ENCODE measurements around the gene IP6K2. TPM values are rescaled to one million over a fixed set of nuclear protein-coding genes. Genes with fewer than 3 reads are reported as not detected.
A peak's percentile ranks its signal among the peaks of the same experiment; 100 is the strongest.

The IP6K2 gene
- total RNA-seq, 4 donors from 2014 or later: 16.9 to 31.8 (median 22.0) TPM

- Histone ChIP-seq H3K4me1 (peaks cover 5 to 21% of the 10 kb centered on the region in 2 donors), H3K27ac (peak overlapping the region in 2 of 4 donors; percentile 27 to 28), H3K36me3 (no peaks in the 10 kb centered on the region), H3K9me3 (no peaks in the 10 kb centered on the region), H3K4me3 (peak overlapping the region; percentile 41 to 61 (median 42)), H3K27me3 (peaks cover 26 to 35% (median 35%) of the 10 kb centered on the region in 3 donors)
- DNase-seq (peak; percentile 32 to 69), ATAC-seq (peak; percentile 58 to 70)
- in situ Hi-C loops (cut with MboI; ENCODE audit: low sequenced_read_pairs in 4 of 4) (no loop called here), intact Hi-C loops (cut with DNase I; ENCODE audit: low total_unique reads) (no loop called here)
- TF ChIP-seq CTCF (IDR thresholded peaks at IDR 0.05 in 4 of 5, conservative IDR thresholded peaks at IDR 0.05 in 1 of 5): peak in 4 of 5 experiments; percentile 13 to 47 (median 32)
- no peak for TF ChIP-seq POLR2A (IDR thresholded peaks at IDR 0.05)
Observed at GRCh38 chr3:48663489-48664312, 53.3 kb downstream of the IP6K2 start.

- in situ Hi-C loops (cut with MboI; ENCODE audit: low sequenced_read_pairs in 4 of 4) (no loop called here), intact Hi-C loops (cut with DNase I; ENCODE audit: low total_unique reads) (no loop called here)
- Histone ChIP-seq H3K4me3 (peak within 1 kb of the TSS; percentile 41 to 61 (median 42)), H3K27ac (peak within 1 kb of the TSS in 2 of 4 donors; percentile 27 to 28), H3K27me3 (peaks cover 26 to 35% (median 35%) of the 10 kb centered on the region in 3 donors), H3K36me3 (no peaks in the 10 kb centered on the region), H3K9me3 (no peaks in the 10 kb centered on the region), H3K4me1 (peaks cover 5 to 21% of the 10 kb centered on the region in 2 donors)
- ATAC-seq (peak in 1 of 2 donors; percentile 30), DNase-seq (no peak)
- TF ChIP-seq POLR2A (IDR thresholded peaks at IDR 0.05) (no peak), CTCF (IDR thresholded peaks at IDR 0.05 in 4 of 5, conservative IDR thresholded peaks at IDR 0.05 in 1 of 5) (no peak)
Observed at GRCh38 chr3:48662753-48663488, 54.1 kb downstream of the IP6K2 start, which contains the start of gene CELSR3. Gene CELSR3, minus strand, starts transcription at chr3:48662886. Its CDS starts 252 bp downstream, at chr3:48662634.

- Histone ChIP-seq H3K36me3 (no peaks in the 10 kb centered on the region), H3K27ac (no peak overlapping the region), H3K4me3 (no peak overlapping the region), H3K4me1 (peaks cover 5 to 21% of the 10 kb centered on the region in 2 donors), H3K9me3 (no peaks in the 10 kb centered on the region), H3K27me3 (peaks cover 26 to 35% (median 35%) of the 10 kb centered on the region in 3 donors)
- DNase-seq: no peak
- no peak for ATAC-seq
- in situ Hi-C loops (cut with MboI; ENCODE audit: low sequenced_read_pairs in 4 of 4) (no loop called here), intact Hi-C loops (cut with DNase I; ENCODE audit: low total_unique reads) (no loop called here)
- TF ChIP-seq POLR2A (IDR thresholded peaks at IDR 0.05): no peak
- TF ChIP-seq CTCF (IDR thresholded peaks at IDR 0.05 in 4 of 5, conservative IDR thresholded peaks at IDR 0.05 in 1 of 5): no peak
Observed at GRCh38 chr3:48662145-48662752, 54.8 kb downstream of the IP6K2 start.

GRCh38 chr3:48661501-48662144 is 55.4 kb downstream of the IP6K2 start:
- intact Hi-C loops (cut with DNase I; ENCODE audit: low total_unique reads): no loop called here
- H3K27me3 ChIP-seq: peaks cover 26 to 35% (median 35%) of the 10 kb centered on the region in 3 donors
- in situ Hi-C loops (cut with MboI; ENCODE audit: low sequenced_read_pairs in 4 of 4): no loop called here

More at GRCh38 chr3:48661501-48662144, 55.4 kb downstream of the IP6K2 start:
- H3K36me3 ChIP-seq: no peaks in the 10 kb centered on the region
- peak in 1 of 2 donors; percentile 24 for DNase-seq
- peak in 1 of 2 donors; percentile 54 for ATAC-seq
- peak overlapping the region; percentile 25 to 43 (median 38) for H3K4me3 ChIP-seq
- peaks cover 5 to 25% of the 10 kb centered on the region in 2 donors for H3K4me1 ChIP-seq
- no peak overlapping the region for H3K27ac ChIP-seq
- H3K9me3 ChIP-seq: no peaks in the 10 kb centered on the region
- TF ChIP-seq POLR2A (IDR thresholded peaks at IDR 0.05) (no peak), CTCF (IDR thresholded peaks at IDR 0.05 in 4 of 5, conservative IDR thresholded peaks at IDR 0.05 in 1 of 5) (no peak)
